HepG2 (cell line): ENCODE results near the gene FAM81B. TPM values are rescaled to one million over a fixed set of nuclear protein-coding genes. Genes with fewer than 3 reads are reported as not detected.

ENCODE experiments used
- ATAC-seq: fragments of 200-7000 bp; cut with Tn5 transposase; 3 replicates; pipeline ENCODE4 v1.9.1; 2020; ENCODE audit warnings: mild to moderate bottlenecking, moderate library complexity
- BruUV-seq: library from RNA; stranded (reverse); fragments of 400-500 nt; replicated peaks from 2 replicates; lab custom pipeline; 2021; lab: Mats Ljungman, UMichigan
- CTCF ChIA-PET: fragments of 300-600 bp; formaldehyde crosslinking; extraction: SDS; loops from one replicate; lab custom pipeline; 2021; ENCODE audit warnings: low total read pairs, inconsistent platforms, low intra/inter-chr PET ratio; lab: Yijun Ruan, JAX
- POLR2A ChIA-PET: fragments of 350-600 bp; sonication (Branson Sonifier 250); formaldehyde crosslinking; loops from one replicate; lab custom pipeline; 2020; ENCODE audit warnings: antibody characterized with exemption, inconsistent platforms; lab: Yijun Ruan, JAX
- DNase-seq: peaks from one replicate; pipeline ENCODE4 v3.0.0-alpha.2; 2015; ENCODE audit warnings: low spot score
- FAIRE-seq: peaks from 3 replicates; lab custom pipeline; 2011; peaks lifted over from hg19 to GRCh38; lab: Jason Lieb, UNC
- H2AFZ ChIP-seq: one replicate; pipeline ENCODE4 v1.6.1; 2011; ENCODE audit warnings: low read length, inconsistent platforms
- H3K27ac ChIP-seq: fragments of 300-600 bp; 3 replicates; pipeline ENCODE4 v1.8.0; 2011; ENCODE audit warnings: mixed run types, mild to moderate bottlenecking, mixed read lengths, low read length, inconsistent platforms; ENCODE audit not compliant: insufficient read depth; ENCODE audit errors: extremely low read length
- H3K27me3 ChIP-seq, 2 experiments: fragments of 200-600 bp in 1 of 2; 2 replicates in 1 of 2; 3 replicates in 1 of 2; pipeline versions ENCODE4 v1.6.0 to v1.8.0; 2011; ENCODE audit warnings: low read length in 2 of 2, mild to moderate bottlenecking in 2 of 2, moderate library complexity in 2 of 2, inconsistent platforms in 1 of 2; ENCODE audit not compliant: insufficient read depth in 2 of 2, control insufficient read depth in 1 of 2
- H3K36me3 ChIP-seq, 2 experiments: fragments of 200-600 bp in 1 of 2; replicated peaks in 1 of 2; 2 replicates in 1 of 2; 3 replicates in 1 of 2; pipeline versions ENCODE4 v1.5.1 to v1.8.0; 2011; ENCODE audit warnings: low read length in 2 of 2, inconsistent platforms in 1 of 2; ENCODE audit not compliant: insufficient read depth in 2 of 2, control insufficient read depth in 1 of 2
- H3K4me1 ChIP-seq: 2 replicates; pipeline ENCODE4 v1.5.1; 2012; ENCODE audit warnings: low read length, inconsistent platforms; ENCODE audit not compliant: insufficient read depth
- H3K4me2 ChIP-seq: 2 replicates; pipeline ENCODE4 v1.6.0; 2011; ENCODE audit warnings: low read depth, low read length, inconsistent platforms
- H3K4me3 ChIP-seq, 3 experiments: fragments of 200-600 bp in 1 of 3; sonication (generic), shearing (Covaris generic) in 1 of 3; replicated peaks in 1 of 3; 2 replicates each; pipeline ENCODE4 v1.5.1; 2011 to 2016; ENCODE audit warnings: low read length in 3 of 3, inconsistent platforms in 2 of 3, low read depth in 2 of 3, mild to moderate bottlenecking in 2 of 3, control low read depth in 1 of 3, mixed read lengths in 1 of 3; ENCODE audit not compliant: insufficient read depth in 1 of 3
- H3K79me2 ChIP-seq: one replicate; pipeline ENCODE4 v1.6.1; 2011; ENCODE audit warnings: low read length, inconsistent platforms; ENCODE audit not compliant: insufficient read depth
- H3K9ac ChIP-seq: 2 replicates; pipeline ENCODE4 v1.6.0; 2011; ENCODE audit warnings: mild to moderate bottlenecking, low read depth, low read length, inconsistent platforms; ENCODE audit not compliant: insufficient read depth
- H3K9me3 ChIP-seq: 2 replicates; pipeline ENCODE4 v1.5.1; 2012; ENCODE audit warnings: mild to moderate bottlenecking, low read length
- H4K20me1 ChIP-seq: 2 replicates; pipeline ENCODE4 v1.6.0; 2011; ENCODE audit warnings: inconsistent platforms, mild to moderate bottlenecking, low read length, moderate library complexity; ENCODE audit not compliant: insufficient read depth
- NPAS2 ChIP-seq: sonication (generic); formaldehyde crosslinking; IDR thresholded peaks from 2 replicates; pipeline ENCODE4 v1.8.0; 2022; ENCODE audit warnings: mild to moderate bottlenecking, missing genetic modification reagents, borderline replicate concordance
- NR2F2 ChIP-seq: IDR thresholded peaks from 2 replicates; pipeline ENCODE4 v1.6.1; 2012; ENCODE audit warnings: low read depth, inconsistent platforms, borderline replicate concordance
- PITX1 ChIP-seq: sonication (generic); formaldehyde crosslinking; IDR thresholded peaks from 2 replicates; pipeline ENCODE4 v1.5.1; 2020; ENCODE audit warnings: mild to moderate bottlenecking, missing genetic modification reagents
- RBM22 ChIP-seq: fragments of 200-400 bp; formaldehyde crosslinking; optimal IDR thresholded peaks from 2 replicates; pipeline ENCODE3; 2017; ENCODE audit warnings: mild to moderate bottlenecking, low read length, moderate library complexity
- ZHX1 ChIP-seq: sonication (generic); formaldehyde crosslinking; IDR thresholded peaks from 2 replicates; pipeline ENCODE4 v1.8.1; 2022; ENCODE audit warnings: low read depth, mild to moderate bottlenecking, missing genetic modification reagents
- ZNF414 ChIP-seq: sonication (generic); formaldehyde crosslinking; IDR thresholded peaks from 2 replicates; pipeline ENCODE4 v1.5.0; 2020; ENCODE audit warnings: missing genetic modification reagents
- ZNF644 ChIP-seq: IDR thresholded peaks from 2 replicates; pipeline ENCODE4 v1.6.1; 2016; ENCODE audit warnings: low read depth
- ZSCAN31 ChIP-seq: sonication (generic); formaldehyde crosslinking; IDR thresholded peaks from 2 replicates; pipeline ENCODE4 v1.5.0; 2020; ENCODE audit warnings: low read depth, mild to moderate bottlenecking, missing genetic modification reagents
- WGBS: methylation state at CpG from one replicate; pipeline ENCODE4 v1.1.6; 2017; ENCODE audit warnings: low lambda C conversion rate; 5-methylcytosine and 5-hydroxymethylcytosine counted together
- in situ Hi-C: cut with HindIII; loops from 2 replicates; pipeline ENCODE4 v1.10.0; 2017; ENCODE audit warnings: low pct_unique_long_range_greater_than_20kb; ENCODE audit not compliant: extremely low pct_ligation_motif_present
- intact Hi-C: fragments of 100-400 bp; cut with micrococcal nuclease; formaldehyde crosslinking; loops from one replicate; pipeline ENCODE4 v1.10.0; 2022; ENCODE audit not compliant: unreplicated experiment
- polyA plus RNA-seq, 8 experiments: library from polyadenylated mRNA; depleted of rRNA in 3 of 8; stranded (reverse) in 7 of 8; unstranded in 1 of 8; fragments of >200 nt; fragmentation: Illumina TruSeq in 4 of 8; extraction: Trizol in 4 of 8; gene quantifications; 2 replicates each; pipeline versions ENCODE4 v1.2.1 to v1.2.3, GENCODE V29; 2011 to 2016; ENCODE audit warnings: low read depth in 4 of 8, missing spikeins in 1 of 8, mixed read lengths in 1 of 8; ENCODE audit not compliant: insufficient read depth in 1 of 8
- total RNA-seq, 5 experiments: library from RNA; depleted of rRNA; stranded (reverse); fragments of >200 nt; fragmentation: Illumina TruSeq; extraction: Trizol; gene quantifications; 2 replicates each; pipeline ENCODE4 v1.2.3, GENCODE V29; 2016; ENCODE audit warnings: low read depth in 1 of 5

Gene FAM81B
- total and polyA plus RNA-seq, 2 of the 13 experiments (the other 11 are each of a cell fraction or from before 2014, with no cell fraction given), result not detected

GRCh38 chr5:95446560-95447221 is 55.5 kb downstream of the FAM81B start:
- in situ Hi-C loops (no loop called here), intact Hi-C loops (no loop called here)
- Histone ChIP-seq H3K79me2 (no peaks in the 10 kb centered on the region), H3K27ac (no peak overlapping the region), H3K9ac (no peak overlapping the region), H3K9me3 (no peaks in the 10 kb centered on the region), H2AFZ (no peak overlapping the region), H3K36me3 (no peaks in the 10 kb centered on the region), H3K27me3 (no peaks in the 10 kb centered on the region), H3K4me1 (0 out of 2 replicates have a peak, but pooled peaks cover 4% of the 10 kb centered on the region), H3K4me2 (no peak overlapping the region), H4K20me1 (no peaks in the 10 kb centered on the region), H3K4me3 (no peak overlapping the region)
- 4% methylated on average over 1 of the region's 1 CpG for WGBS
- ATAC-seq (no peak), FAIRE-seq (no peak), DNase-seq (no peak)
- POLR2A ChIA-PET, result no interaction called here
- no TSS peak for BruUV-seq
- TF ChIP-seq NPAS2 (CRISPR knock-in tag) (no peak), ZHX1 (CRISPR knock-in tag) (no peak), ZNF644 (CRISPR knock-in tag) (no peak), NR2F2 (no peak), RBM22 (no peak), PITX1 (CRISPR knock-in tag) (no peak), ZNF414 (CRISPR knock-in tag) (no peak), ZSCAN31 (CRISPR knock-in tag) (no peak)
- CTCF ChIA-PET, result no interaction called here
